Loucy (cell line): Measurements from ENCODE around the gene MGAT5B.
"Not testable (repeated sequence)": the region's sequence is repeated elsewhere in the genome, so short reads cannot be mapped to it uniquely, and the experiment has no call there.

Experiments
- CTCF ChIP-seq: fragments of 200-600 bp; sonication (generic); conservative IDR thresholded peaks from 2 replicates; pipeline ENCODE4 v1.5.1; 2014; ENCODE audit warnings: mild to moderate bottlenecking, antibody characterized with exemption, low read length
- EZH2phosphoT487 ChIP-seq: fragments of 200-600 bp; IDR thresholded peaks from 2 replicates; pipeline ENCODE4 v1.6.1; 2018; ENCODE audit warnings: antibody characterized with exemption, mild to moderate bottlenecking, moderate library complexity, borderline replicate concordance

- not testable (repeated sequence) for TF ChIP-seq CTCF, EZH2phosphoT487
These were observed 25.1 kb upstream of the MGAT5B start for GRCh38 chr17:76843068-76843467.
